ENCODE data around the gene LINGO3. TPM values are rescaled to one million over a fixed set of nuclear protein-coding genes. Genes with fewer than 3 reads are reported as not detected.

Gene LINGO3
- total and polyA plus RNA-seq, 2 experiments from 2014 or later = 0.29 to 0.45 TPM

GRCh38 chr19:2331601-2332246 lies 23.8 kb upstream of the LINGO3 start:
- H3K27ac Mint-ChIP-seq = peak overlapping the region; percentile 74
- peaks cover 21% of the 10 kb centered on the region for H3K4me1 ChIP-seq (ENCODE audit: insufficient read depth)
- peaks cover 27% of the 10 kb centered on the region for H3F3A ChIP-seq (replicated peaks; ENCODE audit: low read depth)
- no peaks in the 10 kb centered on the region for H3K27me3 ChIP-seq (ENCODE audit: insufficient read depth)
- H3K27me3 Mint-ChIP-seq (ENCODE audit: insufficient read depth, low read depth, poor library complexity) = peaks cover 40% of the 10 kb centered on the region
- H3K4me3 ChIP-seq = no peak overlapping the region
- no peaks in the 10 kb centered on the region for H3K36me3 ChIP-seq (ENCODE audit: insufficient read depth)
- DNase-seq (ENCODE audit: low spot score) (no peak), ATAC-seq (no peak)
- H3K9me2 ChIP-seq (ENCODE audit: insufficient read depth) = no peaks in the 10 kb centered on the region; the same call in 1 of the 2 replicates
- peaks cover 47% of the 10 kb centered on the region for H3K4me1 Mint-ChIP-seq
- H2AFZ ChIP-seq = no peak overlapping the region
- no peak for TF ChIP-seq JUNB (IDR thresholded peaks at IDR 0.05; ENCODE audit: unreplicated experiment)
- no peak for TF ChIP-seq CREB1 (CRISPR knock-in tag; IDR thresholded peaks at IDR 0.05; ENCODE audit: low read depth)
- no peak for TF ChIP-seq ZNF331 (CRISPR knock-in tag; IDR thresholded peaks at IDR 0.05; ENCODE audit: low read depth)
- TF ChIP-seq NANOG (IDR thresholded peaks at IDR 0.05; ENCODE audit: borderline replicate concordance) = no peak
- no peak for TF ChIP-seq STAT1 (IDR thresholded peaks at IDR 0.05; ENCODE audit: unreplicated experiment)
- TF ChIP-seq POLR2AphosphoS5 (IDR thresholded peaks at IDR 0.05; ENCODE audit: low read depth) = no peak
- TF ChIP-seq ZNF114 (CRISPR knock-in tag; IDR thresholded peaks at IDR 0.05) = no peak
- TF ChIP-seq CTCF (conservative IDR thresholded peaks at IDR 0.05; ENCODE audit: low read depth in 2 of 2) = no peak
- TF ChIP-seq EZH2 (IDR thresholded peaks at IDR 0.05; ENCODE audit: low read depth, unreplicated experiment) = no peak
- no peak for TF ChIP-seq ETS1 (IDR thresholded peaks at IDR 0.05)
- TF ChIP-seq, protein P1, sequence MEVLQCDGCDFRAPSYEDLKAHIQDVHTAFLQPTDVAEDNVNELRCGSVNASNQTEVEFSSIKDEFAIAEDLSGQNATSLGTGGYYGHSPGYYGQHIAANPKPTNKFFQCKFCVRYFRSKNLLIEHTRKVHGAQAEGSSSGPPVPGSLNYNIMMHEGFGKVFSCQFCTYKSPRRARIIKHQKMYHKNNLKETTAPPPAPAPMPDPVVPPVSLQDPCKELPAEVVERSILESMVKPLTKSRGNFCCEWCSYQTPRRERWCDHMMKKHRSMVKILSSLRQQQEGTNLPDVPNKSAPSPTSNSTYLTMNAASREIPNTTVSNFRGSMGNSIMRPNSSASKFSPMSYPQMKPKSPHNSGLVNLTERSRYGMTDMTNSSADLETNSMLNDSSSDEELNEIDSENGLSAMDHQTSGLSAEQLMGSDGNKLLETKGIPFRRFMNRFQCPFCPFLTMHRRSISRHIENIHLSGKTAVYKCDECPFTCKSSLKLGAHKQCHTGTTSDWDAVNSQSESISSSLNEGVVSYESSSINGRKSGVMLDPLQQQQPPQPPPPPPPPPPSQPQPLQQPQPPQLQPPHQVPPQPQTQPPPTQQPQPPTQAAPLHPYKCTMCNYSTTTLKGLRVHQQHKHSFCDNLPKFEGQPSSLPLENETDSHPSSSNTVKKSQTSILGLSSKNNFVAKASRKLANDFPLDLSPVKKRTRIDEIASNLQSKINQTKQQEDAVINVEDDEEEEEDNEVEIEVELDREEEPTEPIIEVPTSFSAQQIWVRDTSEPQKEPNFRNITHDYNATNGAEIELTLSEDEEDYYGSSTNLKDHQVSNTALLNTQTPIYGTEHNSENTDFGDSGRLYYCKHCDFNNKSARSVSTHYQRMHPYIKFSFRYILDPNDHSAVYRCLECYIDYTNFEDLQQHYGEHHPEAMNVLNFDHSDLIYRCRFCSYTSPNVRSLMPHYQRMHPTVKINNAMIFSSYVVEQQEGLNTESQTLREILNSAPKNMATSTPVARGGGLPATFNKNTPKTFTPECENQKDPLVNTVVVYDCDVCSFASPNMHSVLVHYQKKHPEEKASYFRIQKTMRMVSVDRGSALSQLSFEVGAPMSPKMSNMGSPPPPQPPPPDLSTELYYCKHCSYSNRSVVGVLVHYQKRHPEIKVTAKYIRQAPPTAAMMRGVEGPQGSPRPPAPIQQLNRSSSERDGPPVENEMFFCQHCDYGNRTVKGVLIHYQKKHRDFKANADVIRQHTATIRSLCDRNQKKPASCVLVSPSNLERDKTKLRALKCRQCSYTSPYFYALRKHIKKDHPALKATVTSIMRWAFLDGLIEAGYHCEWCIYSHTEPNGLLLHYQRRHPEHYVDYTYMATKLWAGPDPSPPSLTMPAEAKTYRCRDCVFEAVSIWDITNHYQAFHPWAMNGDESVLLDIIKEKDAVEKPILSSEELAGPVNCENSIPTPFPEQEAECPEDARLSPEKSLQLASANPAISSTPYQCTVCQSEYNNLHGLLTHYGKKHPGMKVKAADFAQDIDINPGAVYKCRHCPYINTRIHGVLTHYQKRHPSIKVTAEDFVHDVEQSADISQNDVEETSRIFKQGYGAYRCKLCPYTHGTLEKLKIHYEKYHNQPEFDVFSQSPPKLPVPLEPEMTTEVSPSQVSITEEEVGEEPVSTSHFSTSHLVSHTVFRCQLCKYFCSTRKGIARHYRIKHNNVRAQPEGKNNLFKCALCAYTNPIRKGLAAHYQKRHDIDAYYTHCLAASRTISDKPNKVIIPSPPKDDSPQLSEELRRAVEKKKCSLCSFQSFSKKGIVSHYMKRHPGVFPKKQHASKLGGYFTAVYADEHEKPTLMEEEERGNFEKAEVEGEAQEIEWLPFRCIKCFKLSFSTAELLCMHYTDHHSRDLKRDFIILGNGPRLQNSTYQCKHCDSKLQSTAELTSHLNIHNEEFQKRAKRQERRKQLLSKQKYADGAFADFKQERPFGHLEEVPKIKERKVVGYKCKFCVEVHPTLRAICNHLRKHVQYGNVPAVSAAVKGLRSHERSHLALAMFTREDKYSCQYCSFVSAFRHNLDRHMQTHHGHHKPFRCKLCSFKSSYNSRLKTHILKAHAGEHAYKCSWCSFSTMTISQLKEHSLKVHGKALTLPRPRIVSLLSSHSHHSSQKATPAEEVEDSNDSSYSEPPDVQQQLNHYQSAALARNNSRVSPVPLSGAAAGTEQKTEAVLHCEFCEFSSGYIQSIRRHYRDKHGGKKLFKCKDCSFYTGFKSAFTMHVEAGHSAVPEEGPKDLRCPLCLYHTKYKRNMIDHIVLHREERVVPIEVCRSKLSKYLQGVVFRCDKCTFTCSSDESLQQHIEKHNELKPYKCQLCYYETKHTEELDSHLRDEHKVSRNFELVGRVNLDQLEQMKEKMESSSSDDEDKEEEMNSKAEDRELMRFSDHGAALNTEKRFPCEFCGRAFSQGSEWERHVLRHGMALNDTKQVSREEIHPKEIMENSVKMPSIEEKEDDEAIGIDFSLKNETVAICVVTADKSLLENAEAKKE (CRISPR knock-in tag; IDR thresholded peaks at IDR 0.05) = no peak
- TF ChIP-seq EZH2phosphoT487 (IDR thresholded peaks at IDR 0.05; ENCODE audit: unreplicated experiment) = no peak
- no peak for TF ChIP-seq REST (IDR thresholded peaks at IDR 0.05; ENCODE audit: unreplicated experiment)
- H3K4me3 Mint-ChIP-seq = peak overlapping the region; percentile 60
- peak overlapping the region; percentile 78 for H3K27ac ChIP-seq (ENCODE audit: low read depth)
- peak overlapping the region; percentile 66 for H3K4me2 ChIP-seq
- H4K20me1 ChIP-seq (replicated peaks; ENCODE audit: insufficient read depth) = peaks cover 17% of the 10 kb centered on the region
- H3K9me3 Mint-ChIP-seq = peaks cover 16% of the 10 kb centered on the region
- peaks cover 80% of the 10 kb centered on the region for H3K79me2 ChIP-seq (replicated peaks; ENCODE audit: insufficient read depth)
- peaks cover 26% of the 10 kb centered on the region for H3K36me3 Mint-ChIP-seq (ENCODE audit: low read depth)

All from GM23338 (cell line).